ENCODE measurements around the gene JCAD.
"Not testable (repeated sequence)": the region's sequence is repeated elsewhere in the genome, so short reads cannot be mapped to it uniquely, and the experiment has no call there.

The JCAD gene

GRCh38 chr10:30022590-30022989, 36.8 kb downstream of the JCAD start:
- no peaks in the 10 kb centered on the region for H3K4me1 ChIP-seq (ENCODE audit: control insufficient read depth, insufficient read depth, low read length)
- H3K27ac ChIP-seq (ENCODE audit: low read depth, low read length) = no peak overlapping the region
- no peak overlapping the region for H3K9ac ChIP-seq (ENCODE audit: low read depth, low read length)
- H3K4me3 ChIP-seq (ENCODE audit: low read depth, low read length) = no peak overlapping the region
- no peaks in the 10 kb centered on the region for H3K27me3 ChIP-seq (ENCODE audit: control insufficient read depth, insufficient read depth, low read length)
- H3K36me3 ChIP-seq (ENCODE audit: control insufficient read depth, insufficient read depth, low read length) = no peaks in the 10 kb centered on the region
- no peaks in the 10 kb centered on the region for H3K9me3 ChIP-seq (ENCODE audit: control insufficient read depth, insufficient read depth, low read length)

GRCh38 chr10:30019468-30019867, 39.9 kb downstream of the JCAD start:
- Histone ChIP-seq H3K9me3 (ENCODE audit: control insufficient read depth, insufficient read depth, low read length) (no peaks in the 10 kb centered on the region), H3K27ac (ENCODE audit: low read depth, low read length) (no peak overlapping the region), H3K27me3 (ENCODE audit: control insufficient read depth, insufficient read depth, low read length) (no peaks in the 10 kb centered on the region), H3K9ac (ENCODE audit: low read depth, low read length) (no peak overlapping the region), H3K4me1 (ENCODE audit: control insufficient read depth, insufficient read depth, low read length) (no peaks in the 10 kb centered on the region), H3K36me3 (ENCODE audit: control insufficient read depth, insufficient read depth, low read length) (no peaks in the 10 kb centered on the region), H3K4me3 (ENCODE audit: low read depth, low read length) (no peak overlapping the region)

GRCh38 chr10:30018496-30018895, 40.9 kb downstream of the JCAD start:
- H3K27ac ChIP-seq (ENCODE audit: low read depth, low read length) = no peak overlapping the region
- no peak overlapping the region for H3K9ac ChIP-seq (ENCODE audit: low read depth, low read length)
- no peaks in the 10 kb centered on the region for H3K9me3 ChIP-seq (ENCODE audit: control insufficient read depth, insufficient read depth, low read length)
- no peaks in the 10 kb centered on the region for H3K27me3 ChIP-seq (ENCODE audit: control insufficient read depth, insufficient read depth, low read length)
- no peaks in the 10 kb centered on the region for H3K4me1 ChIP-seq (ENCODE audit: control insufficient read depth, insufficient read depth, low read length)
- H3K36me3 ChIP-seq (ENCODE audit: control insufficient read depth, insufficient read depth, low read length) = no peaks in the 10 kb centered on the region
- no peak overlapping the region for H3K4me3 ChIP-seq (ENCODE audit: low read depth, low read length)

- Histone ChIP-seq H3K36me3 (ENCODE audit: control insufficient read depth, insufficient read depth, low read length) (no peaks in the 10 kb centered on the region), H3K9ac (ENCODE audit: low read depth, low read length) (no peak overlapping the region), H3K27ac (ENCODE audit: low read depth, low read length) (no peak overlapping the region), H3K27me3 (ENCODE audit: control insufficient read depth, insufficient read depth, low read length) (no peaks in the 10 kb centered on the region), H3K9me3 (ENCODE audit: control insufficient read depth, insufficient read depth, low read length) (no peaks in the 10 kb centered on the region), H3K4me1 (ENCODE audit: control insufficient read depth, insufficient read depth, low read length) (no peaks in the 10 kb centered on the region), H3K4me3 (ENCODE audit: low read depth, low read length) (no peak overlapping the region)
These were observed 41.4 kb downstream of the JCAD start for GRCh38 chr10:30017966-30018365.

- no peaks in the 10 kb centered on the region for H3K4me1 ChIP-seq (ENCODE audit: control insufficient read depth, insufficient read depth, low read length)
- H3K36me3 ChIP-seq (ENCODE audit: control insufficient read depth, insufficient read depth, low read length) = no peaks in the 10 kb centered on the region
- no peak overlapping the region for H3K9ac ChIP-seq (ENCODE audit: low read depth, low read length)
- no peak overlapping the region for H3K4me3 ChIP-seq (ENCODE audit: low read depth, low read length)
- H3K27me3 ChIP-seq (ENCODE audit: control insufficient read depth, insufficient read depth, low read length) = no peaks in the 10 kb centered on the region
- H3K9me3 ChIP-seq (ENCODE audit: control insufficient read depth, insufficient read depth, low read length) = no peaks in the 10 kb centered on the region
- H3K27ac ChIP-seq (ENCODE audit: low read depth, low read length) = no peak overlapping the region
These were observed 41.8 kb downstream of the JCAD start for GRCh38 chr10:30017556-30017955.

- Histone ChIP-seq H3K9me3 (ENCODE audit: control insufficient read depth, insufficient read depth, low read length) (no peaks in the 10 kb centered on the region), H3K36me3 (ENCODE audit: control insufficient read depth, insufficient read depth, low read length) (no peaks in the 10 kb centered on the region), H3K27ac (ENCODE audit: low read depth, low read length) (no peak overlapping the region), H3K9ac (ENCODE audit: low read depth, low read length) (no peak overlapping the region), H3K27me3 (ENCODE audit: control insufficient read depth, insufficient read depth, low read length) (no peaks in the 10 kb centered on the region), H3K4me1 (ENCODE audit: control insufficient read depth, insufficient read depth, low read length) (no peaks in the 10 kb centered on the region), H3K4me3 (ENCODE audit: low read depth, low read length) (no peak overlapping the region)
These were observed 44.9 kb downstream of the JCAD start for GRCh38 chr10:30014511-30014910.

GRCh38 chr10:30013757-30014156, 45.6 kb downstream of the JCAD start:
- Histone ChIP-seq H3K4me1 (ENCODE audit: control insufficient read depth, insufficient read depth, low read length) (no peaks in the 10 kb centered on the region), H3K27me3 (ENCODE audit: control insufficient read depth, insufficient read depth, low read length) (no peaks in the 10 kb centered on the region), H3K9me3 (ENCODE audit: control insufficient read depth, insufficient read depth, low read length) (no peaks in the 10 kb centered on the region), H3K9ac (ENCODE audit: low read depth, low read length) (no peak overlapping the region), H3K4me3 (ENCODE audit: low read depth, low read length) (no peak overlapping the region), H3K27ac (ENCODE audit: low read depth, low read length) (no peak overlapping the region), H3K36me3 (ENCODE audit: control insufficient read depth, insufficient read depth, low read length) (no peaks in the 10 kb centered on the region)

GRCh38 chr10:30011956-30012647, 47.3 kb downstream of the JCAD start:
- Histone ChIP-seq H3K27ac (ENCODE audit: low read depth, low read length) (no peak overlapping the region), H3K4me3 (ENCODE audit: low read depth, low read length) (no peak overlapping the region), H3K36me3 (ENCODE audit: control insufficient read depth, insufficient read depth, low read length) (no peaks in the 10 kb centered on the region), H3K9me3 (ENCODE audit: control insufficient read depth, insufficient read depth, low read length) (no peaks in the 10 kb centered on the region), H3K4me1 (ENCODE audit: control insufficient read depth, insufficient read depth, low read length) (no peaks in the 10 kb centered on the region), H3K27me3 (ENCODE audit: control insufficient read depth, insufficient read depth, low read length) (no peaks in the 10 kb centered on the region), H3K9ac (ENCODE audit: low read depth, low read length) (no peak overlapping the region)

GRCh38 chr10:30011396-30011795, 48.0 kb downstream of the JCAD start:
- H3K9ac ChIP-seq (ENCODE audit: low read depth, low read length) = no peak overlapping the region
- H3K9me3 ChIP-seq (ENCODE audit: control insufficient read depth, insufficient read depth, low read length) = no peaks in the 10 kb centered on the region
- no peaks in the 10 kb centered on the region for H3K36me3 ChIP-seq (ENCODE audit: control insufficient read depth, insufficient read depth, low read length)
- no peaks in the 10 kb centered on the region for H3K27me3 ChIP-seq (ENCODE audit: control insufficient read depth, insufficient read depth, low read length)
- no peak overlapping the region for H3K27ac ChIP-seq (ENCODE audit: low read depth, low read length)
- no peak overlapping the region for H3K4me3 ChIP-seq (ENCODE audit: low read depth, low read length)
- H3K4me1 ChIP-seq (ENCODE audit: control insufficient read depth, insufficient read depth, low read length) = no peaks in the 10 kb centered on the region

- Histone ChIP-seq H3K4me1 (ENCODE audit: control insufficient read depth, insufficient read depth, low read length) (no peaks in the 10 kb centered on the region), H3K9me3 (ENCODE audit: control insufficient read depth, insufficient read depth, low read length) (no peaks in the 10 kb centered on the region), H3K27me3 (ENCODE audit: control insufficient read depth, insufficient read depth, low read length) (no peaks in the 10 kb centered on the region), H3K27ac (ENCODE audit: low read depth, low read length) (no peak overlapping the region), H3K36me3 (ENCODE audit: control insufficient read depth, insufficient read depth, low read length) (no peaks in the 10 kb centered on the region), H3K4me3 (ENCODE audit: low read depth, low read length) (no peak overlapping the region), H3K9ac (ENCODE audit: low read depth, low read length) (no peak overlapping the region)
These were observed 52.0 kb downstream of the JCAD start for GRCh38 chr10:30007406-30007805.

- no peaks in the 10 kb centered on the region for H3K9me3 ChIP-seq (ENCODE audit: control insufficient read depth, insufficient read depth, low read length)
- no peaks in the 10 kb centered on the region for H3K27me3 ChIP-seq (ENCODE audit: control insufficient read depth, insufficient read depth, low read length)
- no peak overlapping the region for H3K9ac ChIP-seq (ENCODE audit: low read depth, low read length)
- no peak overlapping the region for H3K27ac ChIP-seq (ENCODE audit: low read depth, low read length)
- H3K4me1 ChIP-seq (ENCODE audit: control insufficient read depth, insufficient read depth, low read length) = no peaks in the 10 kb centered on the region
- H3K36me3 ChIP-seq (ENCODE audit: control insufficient read depth, insufficient read depth, low read length) = no peaks in the 10 kb centered on the region
- H3K4me3 ChIP-seq (ENCODE audit: low read depth, low read length) = no peak overlapping the region
These were observed 53.0 kb downstream of the JCAD start for GRCh38 chr10:30006410-30006809.

GRCh38 chr10:30005116-30005515, 54.3 kb downstream of the JCAD start:
- not testable (repeated sequence) for H3K4me1 ChIP-seq (ENCODE audit: control insufficient read depth, insufficient read depth, low read length); H3K9ac ChIP-seq (ENCODE audit: low read depth, low read length)

More at GRCh38 chr10:30005116-30005515, 54.3 kb downstream of the JCAD start:
- not testable (repeated sequence) for H3K4me3 ChIP-seq (ENCODE audit: low read depth, low read length); H3K9me3 ChIP-seq (ENCODE audit: control insufficient read depth, insufficient read depth, low read length); H3K27ac ChIP-seq (ENCODE audit: low read depth, low read length); H3K27me3 ChIP-seq (ENCODE audit: control insufficient read depth, insufficient read depth, low read length); H3K36me3 ChIP-seq (ENCODE audit: control insufficient read depth, insufficient read depth, low read length)

Measured in HUES48 (cell line).